Subcutaneous adipose tissue (tissue), 4 donors: ENCODE data around the gene DLGAP3. TPM values are rescaled to one million over a fixed set of nuclear protein-coding genes. Genes with fewer than 3 reads are reported as not detected.

ENCODE experiments used
- CTCF ChIP-seq: fragments of 450-650 bp; IDR thresholded peaks from one replicate; pipeline ENCODE4 v1.5.1; 2016; ENCODE audit warnings: low read depth, mild to moderate bottlenecking, control low read depth, antibody characterized with exemption, moderate library complexity
- total RNA-seq, 4 donors: library from RNA; depleted of rRNA; stranded (reverse); fragments of >200 nt; gene quantifications; one replicate each; pipeline ENCODE4 v1.1.0, GENCODE V29; 2016

DLGAP3 gene
- total RNA-seq, 4 donors from 2014 or later: 0.17 TPM; not detected in 3

GRCh38 chr1:34840426-34840825 is 89.0 kb downstream of the DLGAP3 start:
- TF ChIP-seq CTCF: no peak

- no peak for TF ChIP-seq CTCF
Measured at GRCh38 chr1:34839526-34840305, 89.7 kb downstream of the DLGAP3 start.

GRCh38 chr1:34833711-34834110 is 95.7 kb downstream of the DLGAP3 start:
- no peak for TF ChIP-seq CTCF

- TF ChIP-seq CTCF: no peak
Measured at GRCh38 chr1:34831721-34832246, 97.7 kb downstream of the DLGAP3 start.

- TF ChIP-seq CTCF: no peak
Measured at GRCh38 chr1:34829250-34829649, 100.2 kb downstream of the DLGAP3 start.

GRCh38 chr1:34828611-34829010 is 100.8 kb downstream of the DLGAP3 start:
- TF ChIP-seq CTCF: no peak

GRCh38 chr1:34827341-34827941 is 102.0 kb downstream of the DLGAP3 start:
- no peak for TF ChIP-seq CTCF
